PFSK-1 (cell line): Measurements from ENCODE around the gene PDE4B.

Experiments
- FOXP2 ChIP-seq: optimal IDR thresholded peaks from 2 replicates; pipeline ENCODE3; 2011; ENCODE audit warnings: borderline replicate concordance, control low read depth, inconsistent platforms; ENCODE audit not compliant: insufficient read depth; ENCODE audit errors: extremely low read length, extremely low read depth
- POLR2AphosphoS5 ChIP-seq: IDR thresholded peaks from 2 replicates; pipeline ENCODE4 v1.6.1; 2012; ENCODE audit warnings: low read depth, mild to moderate bottlenecking, control low read depth, low read length, moderate library complexity
- SIN3A ChIP-seq: IDR thresholded peaks from 2 replicates; pipeline ENCODE4 v1.6.1; 2012; ENCODE audit warnings: mild to moderate bottlenecking, low read length, moderate library complexity, borderline replicate concordance; ENCODE audit not compliant: insufficient read depth
- TAF1 ChIP-seq: IDR thresholded peaks from 2 replicates; pipeline ENCODE4 v1.6.1; 2012; ENCODE audit warnings: low read length, control low read depth, borderline replicate concordance; ENCODE audit not compliant: insufficient read depth
- TF ChIP-seq, protein P1 (sequence below), 2 experiments: IDR thresholded peaks; 2 replicates each; pipeline versions ENCODE4 v1.6.1 to v1.8.0; 2011 to 2012; ENCODE audit warnings: low read depth in 2 of 2, low read length in 2 of 2, control low read depth in 1 of 2, inconsistent platforms in 1 of 2, mild to moderate bottlenecking in 1 of 2, moderate library complexity in 1 of 2; ENCODE audit not compliant: insufficient read depth in 1 of 2

DNA sequence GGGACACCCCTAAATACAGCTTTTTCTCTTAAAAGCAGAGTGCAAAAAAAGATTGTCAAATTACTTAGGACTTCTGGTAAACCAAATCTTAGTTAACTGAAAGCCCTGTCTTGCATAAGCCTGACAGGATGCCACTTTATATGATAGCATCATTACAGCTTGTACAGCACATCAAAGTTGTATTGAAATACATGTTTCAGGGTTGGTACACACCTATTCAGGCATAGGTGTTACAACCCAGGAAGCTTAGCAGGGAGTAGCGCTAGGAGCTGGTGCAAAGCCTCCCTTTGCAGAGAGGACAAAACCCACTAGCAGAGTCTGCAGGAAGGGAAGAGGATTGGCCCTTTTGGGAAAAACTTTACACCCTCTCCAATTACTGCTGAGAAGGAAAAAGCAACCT is 482.4 kb downstream of the PDE4B start:
- TF ChIP-seq, protein P1, sequence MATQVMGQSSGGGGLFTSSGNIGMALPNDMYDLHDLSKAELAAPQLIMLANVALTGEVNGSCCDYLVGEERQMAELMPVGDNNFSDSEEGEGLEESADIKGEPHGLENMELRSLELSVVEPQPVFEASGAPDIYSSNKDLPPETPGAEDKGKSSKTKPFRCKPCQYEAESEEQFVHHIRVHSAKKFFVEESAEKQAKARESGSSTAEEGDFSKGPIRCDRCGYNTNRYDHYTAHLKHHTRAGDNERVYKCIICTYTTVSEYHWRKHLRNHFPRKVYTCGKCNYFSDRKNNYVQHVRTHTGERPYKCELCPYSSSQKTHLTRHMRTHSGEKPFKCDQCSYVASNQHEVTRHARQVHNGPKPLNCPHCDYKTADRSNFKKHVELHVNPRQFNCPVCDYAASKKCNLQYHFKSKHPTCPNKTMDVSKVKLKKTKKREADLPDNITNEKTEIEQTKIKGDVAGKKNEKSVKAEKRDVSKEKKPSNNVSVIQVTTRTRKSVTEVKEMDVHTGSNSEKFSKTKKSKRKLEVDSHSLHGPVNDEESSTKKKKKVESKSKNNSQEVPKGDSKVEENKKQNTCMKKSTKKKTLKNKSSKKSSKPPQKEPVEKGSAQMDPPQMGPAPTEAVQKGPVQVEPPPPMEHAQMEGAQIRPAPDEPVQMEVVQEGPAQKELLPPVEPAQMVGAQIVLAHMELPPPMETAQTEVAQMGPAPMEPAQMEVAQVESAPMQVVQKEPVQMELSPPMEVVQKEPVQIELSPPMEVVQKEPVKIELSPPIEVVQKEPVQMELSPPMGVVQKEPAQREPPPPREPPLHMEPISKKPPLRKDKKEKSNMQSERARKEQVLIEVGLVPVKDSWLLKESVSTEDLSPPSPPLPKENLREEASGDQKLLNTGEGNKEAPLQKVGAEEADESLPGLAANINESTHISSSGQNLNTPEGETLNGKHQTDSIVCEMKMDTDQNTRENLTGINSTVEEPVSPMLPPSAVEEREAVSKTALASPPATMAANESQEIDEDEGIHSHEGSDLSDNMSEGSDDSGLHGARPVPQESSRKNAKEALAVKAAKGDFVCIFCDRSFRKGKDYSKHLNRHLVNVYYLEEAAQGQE (IDR thresholded peaks at IDR 0.05; ENCODE audit: insufficient read depth in 1 of 2, low read depth in 2 of 2, low read length in 2 of 2), result no peak
- TF ChIP-seq POLR2AphosphoS5 (no peak), FOXP2 (no peak), SIN3A (no peak), TAF1 (no peak)
